NK-92 (cell line): Measurements from ENCODE around the gene ADAMTSL4.

Experiments used
- DNase-seq: peaks from one replicate; lab custom pipeline; 2025; ENCODE audit not compliant: unreplicated experiment; lab: John Stamatoyannopoulos, UW

The ADAMTSL4 gene

GRCh38 chr1:150548632-150549495 is at the start of gene ADAMTSL4:
Gene ADAMTSL4, plus strand, starts transcription at chr1:150549408. Its CDS starts 2,881 bp downstream, at chr1:150552289.
- DNase-seq = no peak

DNA sequence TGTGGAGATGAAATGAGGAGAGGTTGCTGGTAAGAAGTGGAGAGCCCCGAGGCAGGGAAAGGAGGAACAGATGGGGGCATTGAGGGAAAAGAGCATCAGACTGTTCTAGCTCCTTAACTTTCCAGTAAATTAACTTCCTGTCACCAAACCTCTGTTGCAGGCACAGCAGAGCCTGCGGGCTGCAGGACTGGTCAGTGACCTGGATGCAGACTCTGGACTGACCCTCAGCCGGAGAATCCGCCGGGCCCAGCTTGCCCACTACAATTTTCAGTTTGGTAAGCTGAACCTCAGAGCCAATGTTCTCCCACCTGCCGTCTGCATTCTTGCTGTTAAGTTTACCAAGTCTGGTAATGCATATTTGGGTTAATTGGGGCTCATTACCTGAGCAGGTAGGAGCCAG is 43.8 kb upstream of the ADAMTSL4 start:
- DNase-seq = no peak

GRCh38 chr1:150507912-150508864 is 41.0 kb upstream of the ADAMTSL4 start, which contains the start of gene ECM1:
Gene ECM1, plus strand, starts transcription at chr1:150508109. Its CDS starts 101 bp downstream, at chr1:150508210.
- DNase-seq = no peak

GRCh38 chr1:150508982-150509381 is 40.2 kb upstream of the ADAMTSL4 start:
- DNase-seq = no peak

GRCh38 chr1:150511551-150511950 is 37.7 kb upstream of the ADAMTSL4 start:
- DNase-seq = no peak

- no peak for DNase-seq
Observed at GRCh38 chr1:150511985-150512660, 37.1 kb upstream of the ADAMTSL4 start.

DNA sequence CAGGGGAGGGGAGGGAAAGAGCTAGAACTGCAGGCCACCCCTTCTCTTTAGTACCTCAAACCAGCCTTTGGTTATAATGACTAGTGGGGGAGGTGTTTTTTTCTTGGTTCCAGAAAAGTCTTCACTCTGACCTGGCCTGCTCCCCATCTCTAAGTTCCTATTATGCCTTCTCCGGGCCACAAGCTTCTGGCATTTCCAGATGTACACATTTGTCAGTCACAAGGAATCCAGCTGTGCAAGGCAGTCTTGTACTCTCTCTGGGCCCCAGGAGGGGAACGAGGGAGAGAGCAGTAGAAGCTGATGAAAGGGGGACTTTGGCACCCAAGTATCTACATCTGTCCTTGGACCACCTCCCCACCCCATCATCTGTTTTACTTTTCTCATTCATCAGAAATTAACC is 36.4 kb upstream of the ADAMTSL4 start:
- no peak for DNase-seq

GRCh38 chr1:150513351-150513791 is 35.8 kb upstream of the ADAMTSL4 start:
- no peak for DNase-seq

GRCh38 chr1:150514260-150514659 is 34.9 kb upstream of the ADAMTSL4 start:
- no peak for DNase-seq

DNA sequence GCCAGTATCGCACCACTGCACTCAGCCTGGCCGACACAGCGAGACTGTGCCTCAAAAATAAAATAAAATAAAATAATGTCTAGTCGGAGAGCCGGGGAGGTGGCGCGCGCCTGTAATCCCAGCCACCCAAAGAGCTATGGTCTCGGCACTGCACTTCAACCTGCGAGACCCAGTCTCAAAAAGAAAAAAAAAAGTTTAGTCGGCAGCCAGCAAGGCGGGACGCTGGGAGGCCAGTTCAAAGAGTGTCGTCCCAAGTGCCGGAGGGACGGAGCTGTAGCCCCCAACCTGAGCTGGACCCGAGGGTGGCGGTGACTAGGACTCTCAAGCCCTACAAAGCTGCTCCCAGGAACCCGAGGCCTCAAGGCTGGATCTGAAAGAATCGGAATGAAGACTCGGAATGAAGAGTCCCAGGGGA is 34.3 kb upstream of the ADAMTSL4 start:
- no peak for DNase-seq

DNA sequence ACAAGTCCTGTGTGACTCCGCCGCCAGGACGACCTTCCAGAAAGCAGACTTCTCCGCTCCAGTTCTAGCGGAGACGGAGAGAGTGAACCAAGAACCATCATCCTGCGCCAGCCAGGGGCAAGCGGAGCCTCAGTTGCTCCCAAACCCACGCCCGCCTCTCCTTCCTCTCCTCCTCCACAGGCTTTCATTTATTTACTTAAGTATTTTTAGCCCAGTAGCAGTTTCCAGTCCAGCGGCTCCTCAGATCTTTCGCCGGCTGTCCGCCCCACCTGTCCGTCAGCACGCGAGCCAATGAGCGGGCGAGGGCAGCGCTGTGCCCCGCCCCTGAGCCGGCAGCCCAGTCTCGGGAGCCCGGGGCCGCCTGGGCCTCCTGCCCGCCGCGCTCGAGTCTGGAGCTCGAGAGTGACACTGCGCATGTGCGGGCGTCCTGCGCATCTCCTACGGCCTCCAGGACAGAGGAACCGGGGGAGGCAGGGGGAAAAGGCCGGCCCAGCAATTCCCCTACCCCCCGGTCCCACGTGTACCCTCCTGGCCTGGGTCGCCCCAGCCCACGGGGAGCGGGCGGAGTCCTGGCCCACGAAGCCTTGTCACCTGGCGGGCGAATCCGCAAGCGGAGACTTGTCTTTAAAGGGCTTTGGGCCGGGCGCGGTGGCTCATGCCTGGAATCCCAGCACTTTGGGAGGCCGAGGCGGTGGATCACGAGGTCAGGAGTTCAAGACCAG is 33.7 kb upstream of the ADAMTSL4 start, which contains the start of gene FALEC:
FALEC (plus strand) TSS at position 425 of the 722 bp plus-strand sequence.
- DNase-seq = peak; percentile 53

DNA sequence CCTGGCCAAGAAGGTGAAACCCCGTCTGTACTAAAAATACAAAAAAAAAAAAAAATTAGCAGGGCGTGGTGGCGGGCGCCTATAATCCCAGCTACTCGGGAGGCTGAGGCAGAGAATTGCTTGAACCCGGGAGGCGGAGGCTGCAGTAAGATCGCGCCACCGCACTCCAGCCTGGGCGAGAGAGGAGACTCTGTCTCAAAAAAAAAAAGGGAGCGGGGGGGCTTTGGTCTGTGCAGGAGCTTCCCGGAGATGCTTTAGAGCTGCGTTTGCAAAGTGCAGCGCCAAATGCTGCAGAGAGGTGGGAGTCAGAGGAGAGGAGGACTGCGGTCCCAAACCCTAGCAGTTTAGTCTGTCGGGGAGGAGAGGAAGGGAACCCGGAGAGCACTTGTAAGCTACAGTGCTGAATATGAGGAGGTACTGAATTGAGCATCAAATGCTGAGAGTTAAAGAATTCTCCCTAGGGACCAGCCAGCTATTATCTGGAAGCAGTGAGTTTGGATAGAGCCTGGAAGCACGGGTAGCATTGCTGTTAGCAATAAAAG is 33.1 kb upstream of the ADAMTSL4 start:
- DNase-seq = no peak

DNA sequence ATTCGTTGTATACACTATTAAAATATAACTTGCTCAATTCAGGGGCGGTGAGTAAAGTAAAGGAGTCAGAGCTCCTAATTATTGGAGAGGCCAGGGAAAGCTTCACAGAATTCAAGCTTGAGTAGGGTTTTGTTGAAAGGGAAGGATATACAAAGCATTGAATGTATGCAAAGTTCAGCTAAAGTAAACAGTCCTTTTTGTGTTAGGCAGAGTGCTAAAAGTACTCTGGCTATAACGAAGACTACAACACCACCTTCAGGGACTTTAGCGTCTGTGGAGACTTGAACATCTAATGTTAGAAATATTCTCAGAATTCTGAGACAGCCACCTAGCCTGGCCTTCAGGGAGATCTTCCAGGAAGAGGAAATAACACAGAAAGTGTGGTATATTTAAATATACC is 32.6 kb upstream of the ADAMTSL4 start:
- no peak for DNase-seq

GRCh38 chr1:150521196-150521968 is 27.8 kb upstream of the ADAMTSL4 start:
- DNase-seq = no peak

DNA sequence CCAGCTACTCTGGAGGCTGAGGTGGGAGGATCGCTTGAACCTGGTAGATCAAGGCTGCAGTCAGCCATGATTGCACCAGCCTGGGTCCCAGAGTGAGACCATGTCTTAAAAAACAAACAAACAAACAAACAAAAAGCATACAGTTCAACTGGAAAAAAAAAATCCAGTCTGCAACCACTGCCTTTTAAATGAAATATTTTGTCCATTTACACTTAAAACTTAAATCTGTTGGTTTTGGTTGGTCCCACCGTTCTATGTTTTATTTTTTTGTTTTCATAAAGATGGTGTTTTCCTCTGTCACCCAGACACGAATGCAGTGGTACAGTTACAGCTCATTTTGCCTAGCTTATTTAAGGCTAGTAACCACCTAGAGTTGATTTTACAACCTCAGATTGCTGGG is 23.9 kb upstream of the ADAMTSL4 start:
- no peak for DNase-seq

GRCh38 chr1:150528196-150528595 is 21.0 kb upstream of the ADAMTSL4 start:
- no peak for DNase-seq

GRCh38 chr1:150529017-150529416 is 20.2 kb upstream of the ADAMTSL4 start:
- DNase-seq = no peak

- no peak for DNase-seq
Observed at GRCh38 chr1:150530491-150531159, 18.6 kb upstream of the ADAMTSL4 start.

GRCh38 chr1:150532860-150533259 is 16.3 kb upstream of the ADAMTSL4 start:
- no peak for DNase-seq
